GM12878 (cell line): ENCODE results near the gene ZNF576. TPM values are rescaled to one million over a fixed set of nuclear protein-coding genes. Genes with fewer than 3 reads are reported as not detected.
A peak's percentile ranks its signal among the peaks of the same experiment; 100 is the strongest.

Experiments used
- CBFB ChIP-seq: IDR thresholded peaks from 2 replicates; pipeline ENCODE4 v1.6.1; 2016; ENCODE audit warnings: antibody characterized with exemption, low read depth
- CEBPZ ChIP-seq: fragments of 150-350 bp; IDR thresholded peaks from 2 replicates; pipeline ENCODE4 v1.6.1; 2016; ENCODE audit warnings: low read depth, low read length
- CUX1 ChIP-seq: IDR thresholded peaks from 2 replicates; pipeline ENCODE4 v1.6.1; 2012; ENCODE audit warnings: improper control_type of control experiment, low read depth, low read length; ENCODE audit not compliant: insufficient replicate concordance
- GATAD2B ChIP-seq: fragments of 450-650 bp; conservative IDR thresholded peaks from 2 replicates; pipeline ENCODE4 v1.6.1; 2017; ENCODE audit warnings: low read depth, mild to moderate bottlenecking, moderate library complexity
- KDM1A ChIP-seq: fragments of 200-600 bp; sonication (generic); IDR thresholded peaks from 2 replicates; pipeline ENCODE4 v1.6.1; 2016; ENCODE audit warnings: borderline replicate concordance
- MEF2B ChIP-seq: fragments of 450-650 bp; IDR thresholded peaks from 2 replicates; pipeline ENCODE4 v1.6.1; 2018; ENCODE audit warnings: mild to moderate bottlenecking, moderate library complexity; ENCODE audit not compliant: partially characterized antibody, poor library complexity, severe bottlenecking
- MTA2 ChIP-seq: fragments of 450-650 bp; IDR thresholded peaks from 2 replicates; pipeline ENCODE4 v1.6.1; 2016; ENCODE audit warnings: low read depth, mild to moderate bottlenecking, moderate library complexity
- PML ChIP-seq: IDR thresholded peaks from 2 replicates; pipeline ENCODE4 v1.6.1; 2012; ENCODE audit warnings: low read length, inconsistent platforms
- RB1 ChIP-seq: fragments of 450-650 bp; formaldehyde crosslinking; IDR thresholded peaks from 2 replicates; pipeline ENCODE4 v1.6.1; 2017; ENCODE audit warnings: mild to moderate bottlenecking, borderline replicate concordance
- ZNF592 ChIP-seq: fragments of 450-650 bp; IDR thresholded peaks from 2 replicates; pipeline ENCODE4 v1.6.1; 2017; ENCODE audit warnings: mild to moderate bottlenecking, moderate library complexity
- ZNF687 ChIP-seq: fragments of 450-650 bp; IDR thresholded peaks from 2 replicates; pipeline ENCODE4 v1.6.1; 2017; ENCODE audit warnings: mild to moderate bottlenecking, moderate library complexity
- polyA plus RNA-seq, 11 experiments: library from polyadenylated mRNA; depleted of rRNA in 4 of 11; unstranded in 6 of 11; stranded (reverse) in 5 of 11; fragments of >200 nt; fragmentation: Nextera tagmentation in 4 of 11; fragmentation: Illumina TruSeq in 1 of 11; extraction: Ambion mirVana in 4 of 11; extraction: Trizol in 1 of 11; gene quantifications; 1 replicate in 1 of 11; 2 replicates in 10 of 11; pipeline versions ENCODE4 v1.2.1 to v1.2.3, GENCODE V29; 2011 to 2016; ENCODE audit warnings: inconsistent platforms in 2 of 11, missing spikeins in 2 of 11, low read depth in 1 of 11
- total RNA-seq, 4 experiments: library from RNA; depleted of rRNA in 3 of 4; stranded (reverse); fragments of >200 nt in 3 of 4; fragmentation: Illumina TruSeq in 1 of 4; extraction: Trizol in 1 of 4; gene quantifications; 2 replicates each; pipeline versions ENCODE4 v1.2.1 to v1.2.3, GENCODE V29; 2013 to 2021

ZNF576 gene
- total and polyA plus RNA-seq, 10 of the 15 experiments (the other 5 are each of a cell fraction or from before 2014, with no cell fraction given): 7.4 to 29.8 (median 14.3) TPM

GRCh38 chr19:43634872-43635560 is 38.6 kb downstream of the ZNF576 start (continued):
- TF ChIP-seq KDM1A: no peak
- no peak for TF ChIP-seq MTA2
- TF ChIP-seq ZNF592: no peak
- TF ChIP-seq RB1: no peak
- TF ChIP-seq PML: no peak
- TF ChIP-seq CUX1: no peak
- no peak for TF ChIP-seq CBFB
- TF ChIP-seq MEF2B: peak; percentile 25
- no peak for TF ChIP-seq ZNF687
- TF ChIP-seq GATAD2B: no peak
- TF ChIP-seq CEBPZ: no peak
